Measurements from ENCODE around the gene SAXO2.
"Not testable (repeated sequence)": the region's sequence is repeated elsewhere in the genome, so short reads cannot be mapped to it uniquely, and the experiment has no call there.

SAXO2 gene

DNA sequence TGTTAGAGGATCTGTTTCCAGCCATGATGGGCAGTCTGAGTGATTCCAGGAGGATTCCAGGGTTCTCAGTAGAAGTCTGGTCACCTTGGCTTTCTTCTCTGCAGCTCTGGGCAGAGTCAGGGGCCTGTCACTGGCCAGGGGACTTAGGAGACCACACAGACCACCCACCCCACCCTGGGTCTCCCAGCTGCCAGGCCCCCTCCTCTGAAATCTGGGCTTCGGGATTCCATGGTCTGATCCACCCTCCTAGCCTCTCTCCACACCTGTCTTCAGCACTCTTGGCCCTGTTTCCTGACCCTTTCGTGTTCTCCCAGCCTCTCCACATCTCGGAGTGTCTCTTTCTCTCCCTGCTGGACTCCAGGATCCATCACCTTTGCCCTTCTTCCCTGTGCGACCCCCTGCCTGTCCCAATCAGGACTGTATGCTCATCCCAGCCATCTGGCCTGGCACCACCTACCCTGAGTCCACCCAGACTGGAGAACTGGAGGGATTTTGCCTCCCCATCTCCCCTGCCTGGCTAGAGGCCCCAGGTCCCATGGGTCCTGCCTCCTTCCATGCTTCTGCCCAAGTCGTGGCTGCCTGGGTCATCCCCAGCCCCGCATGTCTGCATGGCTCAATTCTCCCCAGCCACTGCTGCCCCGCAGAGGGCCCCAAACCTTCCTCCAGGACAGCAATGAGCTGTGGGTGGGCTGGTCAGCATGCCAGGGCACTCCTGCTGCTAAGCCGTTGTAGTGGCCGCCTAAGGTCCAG lies 52.3 kb downstream of the SAXO2 start:
- FAIRE-seq: no peak

DNA sequence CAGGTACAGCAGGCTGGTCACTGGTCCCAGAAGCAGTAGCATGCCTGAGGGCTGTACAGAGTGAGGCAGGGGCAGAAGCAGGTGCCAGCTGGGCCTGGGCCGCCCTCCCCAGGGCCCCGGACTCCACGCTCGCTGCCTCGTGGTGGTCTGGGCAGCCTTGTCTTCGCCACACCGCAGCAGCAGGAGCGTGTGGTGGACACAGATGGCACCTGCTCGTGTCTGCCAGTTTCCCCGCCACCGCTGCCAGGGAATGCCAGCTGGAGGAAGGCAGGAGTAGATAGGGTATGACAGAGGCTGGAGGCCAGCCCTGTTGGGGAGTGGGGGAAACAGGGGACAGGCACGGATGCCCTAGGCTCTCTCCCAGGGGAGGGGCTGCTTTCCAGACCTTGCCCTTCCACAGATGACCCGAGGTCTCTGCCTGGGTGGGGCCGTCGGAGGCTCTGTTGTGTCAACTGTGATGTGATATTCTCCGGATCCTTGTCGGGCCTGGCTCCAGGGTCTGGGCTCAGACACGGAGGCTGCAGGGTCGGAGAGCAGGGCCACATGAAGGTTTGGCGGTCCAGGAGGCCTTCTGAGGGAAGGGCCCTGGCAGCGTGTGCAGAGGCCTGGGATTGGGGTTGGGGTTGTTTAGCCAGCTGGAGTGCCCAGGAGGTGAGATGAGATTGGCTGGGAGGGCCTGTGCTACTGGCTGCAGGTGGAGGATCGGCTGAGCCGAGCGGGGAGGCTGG lies 53.1 kb downstream of the SAXO2 start:
- no peak for FAIRE-seq

DNA sequence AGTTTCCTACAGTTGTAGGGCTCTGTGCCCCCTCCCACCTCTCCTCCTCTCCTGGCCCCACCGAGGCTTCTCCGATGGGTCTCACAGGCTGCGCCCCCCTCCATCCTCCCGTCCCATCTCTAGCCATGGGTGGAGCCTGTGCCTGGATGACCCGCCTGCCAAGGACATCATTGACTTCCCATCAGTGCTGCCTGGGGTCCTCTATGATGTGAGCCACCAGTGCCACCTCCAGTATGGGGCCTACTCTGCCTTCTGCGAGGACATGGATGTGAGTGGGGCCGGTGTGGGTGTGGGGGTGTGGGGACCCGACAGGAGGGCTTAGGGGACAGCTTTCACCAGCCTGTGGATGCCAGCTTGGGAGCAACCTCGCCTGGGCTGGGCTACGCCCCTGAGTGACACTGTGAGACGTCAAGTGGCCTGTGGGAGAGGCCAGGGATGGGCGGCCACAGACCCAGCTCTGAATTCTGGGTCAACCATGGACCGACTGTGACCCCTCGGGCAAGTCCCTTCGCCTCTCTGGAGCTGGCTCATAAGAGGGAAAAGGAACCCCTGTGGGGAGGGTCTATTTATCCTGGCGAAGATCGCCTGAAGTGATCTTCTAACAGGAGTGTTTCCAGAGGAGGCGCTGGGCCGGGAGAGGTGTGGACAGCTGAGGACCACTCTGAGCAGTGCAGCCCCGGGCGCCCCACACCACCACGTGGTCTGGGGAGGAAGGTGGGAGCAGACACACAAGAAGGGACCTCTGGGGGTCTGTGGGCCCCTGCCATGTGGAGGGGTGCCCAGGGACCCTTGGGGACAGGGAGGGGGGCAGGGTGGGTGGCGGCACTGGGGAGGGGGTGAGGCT lies 53.9 kb downstream of the SAXO2 start:
- FAIRE-seq: not testable (repeated sequence)

DNA sequence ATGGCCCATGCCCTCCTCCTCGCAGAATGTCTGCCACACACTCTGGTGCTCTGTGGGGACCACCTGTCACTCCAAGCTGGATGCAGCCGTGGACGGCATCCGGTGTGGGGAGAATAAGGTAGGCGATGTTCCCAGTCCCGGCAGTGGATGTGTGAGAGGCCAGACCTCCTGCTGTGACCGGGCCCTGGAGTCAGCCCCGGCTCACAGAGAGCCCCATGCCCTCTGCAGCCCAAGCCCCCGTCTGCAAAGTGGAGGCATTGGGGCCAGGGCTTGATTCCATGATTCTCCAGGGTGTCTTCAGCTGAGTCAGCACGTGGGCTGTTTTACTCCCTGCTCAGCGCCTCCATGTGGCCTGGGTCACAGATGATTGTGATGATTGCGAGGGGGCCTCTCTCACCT lies 54.5 kb downstream of the SAXO2 start:
- FAIRE-seq: no peak

DNA sequence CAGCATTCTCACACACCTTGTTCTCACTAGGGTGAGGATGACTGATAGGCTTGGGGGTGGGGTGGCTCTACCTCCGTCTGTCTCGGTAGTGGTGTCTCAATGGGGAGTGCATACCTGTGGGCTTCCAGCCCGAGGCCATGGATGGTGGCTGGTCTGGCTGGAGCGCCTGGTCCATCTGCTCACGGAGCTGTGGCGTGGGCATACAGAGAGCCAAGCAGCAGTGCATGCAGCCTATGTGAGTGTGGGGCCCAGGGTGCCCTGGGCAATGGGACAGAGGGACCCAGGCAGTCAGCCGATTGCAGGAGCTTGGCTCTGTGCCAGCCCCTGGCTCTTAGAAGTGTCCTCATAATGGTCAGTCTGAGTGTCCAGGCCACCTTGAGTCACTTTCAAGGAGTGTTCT lies 54.9 kb downstream of the SAXO2 start:
- FAIRE-seq: not testable (repeated sequence)

DNA sequence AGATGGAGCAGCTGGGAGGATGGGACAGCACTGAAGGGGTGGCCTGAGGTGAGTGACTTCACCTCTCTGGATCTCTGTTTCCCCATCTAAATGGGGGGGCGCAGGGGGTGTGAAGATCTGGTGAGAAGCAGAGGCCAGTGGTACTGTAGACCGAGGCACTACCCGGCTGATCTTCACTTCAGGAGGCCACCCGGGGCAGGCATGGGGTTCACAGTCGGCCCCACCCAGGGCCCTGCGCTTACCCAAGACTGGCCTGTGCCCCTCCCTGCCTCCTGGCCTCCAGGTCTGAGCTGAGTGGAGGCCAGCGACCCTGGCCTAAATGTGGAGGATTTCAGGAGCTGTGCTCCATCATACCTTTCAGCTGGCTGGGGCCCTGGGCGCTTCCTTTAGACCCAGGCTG lies 55.7 kb downstream of the SAXO2 start:
- FAIRE-seq: not testable (repeated sequence)

DNA sequence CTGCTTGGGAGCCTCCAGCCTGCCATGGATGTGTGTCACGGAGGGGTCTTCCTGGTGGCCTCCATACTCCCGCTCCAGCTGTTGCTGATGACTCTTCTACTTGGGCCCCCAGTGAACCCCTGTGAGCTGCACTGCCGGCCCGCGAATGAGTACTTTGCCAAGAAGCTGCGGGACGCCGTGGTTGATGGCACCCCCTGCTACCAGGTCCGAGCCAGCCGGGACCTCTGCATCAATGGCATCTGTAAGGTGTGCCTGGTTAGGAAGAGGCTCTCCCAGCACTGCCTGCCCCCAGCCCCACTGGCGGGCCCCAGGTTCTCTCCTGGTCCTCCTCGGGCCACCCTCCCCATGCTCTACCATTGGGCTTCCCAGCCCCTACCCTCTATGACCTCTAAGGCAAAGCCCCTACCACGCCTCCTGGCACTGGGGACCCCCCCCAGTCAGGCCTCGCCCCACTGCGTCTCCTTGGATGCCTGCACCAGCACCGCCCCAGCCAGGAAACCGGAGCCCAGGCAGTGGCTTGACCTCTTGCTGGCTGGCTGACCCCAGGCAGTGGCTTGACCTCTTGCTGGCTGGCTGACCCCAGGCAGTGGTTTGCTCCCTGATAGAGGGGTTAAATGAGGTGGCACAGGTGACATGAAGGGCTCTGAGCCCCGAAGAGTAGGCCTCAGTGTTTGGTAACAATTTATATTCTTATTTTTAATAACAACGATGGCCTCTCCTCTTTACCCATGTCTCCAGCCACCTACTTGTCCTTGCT lies 57.1 kb downstream of the SAXO2 start:
- FAIRE-seq: not testable (repeated sequence)

DNA sequence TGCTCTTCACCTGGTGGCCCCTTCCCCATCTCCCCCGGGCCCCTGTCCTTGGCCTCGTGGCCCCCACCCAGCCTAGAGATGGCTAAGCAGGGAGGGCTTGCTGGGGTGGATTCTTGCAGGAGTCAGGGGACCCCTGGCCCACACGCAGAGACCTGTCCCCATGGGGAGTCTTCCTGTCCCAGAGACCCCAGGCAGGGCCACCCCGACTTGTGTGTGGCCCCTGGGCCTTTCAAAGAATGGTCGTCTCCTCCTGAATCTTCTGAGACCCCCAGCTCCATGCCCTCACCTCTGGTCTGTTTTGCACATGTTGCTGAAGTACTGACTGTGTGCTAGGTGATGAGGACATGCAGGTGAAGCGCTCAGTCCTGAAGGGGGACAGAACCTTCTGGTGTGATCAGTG lies 58.2 kb downstream of the SAXO2 start:
- FAIRE-seq: not testable (repeated sequence)

DNA sequence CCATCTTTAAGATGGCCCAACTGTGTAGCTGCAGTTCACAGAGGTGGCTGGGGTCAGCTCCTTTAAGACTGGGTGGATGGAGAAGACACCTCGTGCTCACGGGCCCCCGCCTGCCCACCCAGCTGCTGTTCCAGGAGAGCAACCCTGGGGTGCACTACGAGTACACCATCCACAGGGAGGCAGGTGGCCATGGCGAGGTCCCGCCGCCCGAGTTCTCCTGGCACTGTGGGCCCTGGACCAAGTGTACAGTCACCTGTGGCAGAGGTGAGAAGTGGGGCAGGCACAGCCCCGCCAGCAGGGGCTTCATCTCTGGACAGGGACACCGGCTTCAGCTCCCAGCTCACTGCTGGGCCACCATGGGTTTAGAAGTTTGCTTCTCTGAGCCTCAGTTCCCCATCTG lies 59.9 kb downstream of the SAXO2 start:
- not testable (repeated sequence) for FAIRE-seq

DNA sequence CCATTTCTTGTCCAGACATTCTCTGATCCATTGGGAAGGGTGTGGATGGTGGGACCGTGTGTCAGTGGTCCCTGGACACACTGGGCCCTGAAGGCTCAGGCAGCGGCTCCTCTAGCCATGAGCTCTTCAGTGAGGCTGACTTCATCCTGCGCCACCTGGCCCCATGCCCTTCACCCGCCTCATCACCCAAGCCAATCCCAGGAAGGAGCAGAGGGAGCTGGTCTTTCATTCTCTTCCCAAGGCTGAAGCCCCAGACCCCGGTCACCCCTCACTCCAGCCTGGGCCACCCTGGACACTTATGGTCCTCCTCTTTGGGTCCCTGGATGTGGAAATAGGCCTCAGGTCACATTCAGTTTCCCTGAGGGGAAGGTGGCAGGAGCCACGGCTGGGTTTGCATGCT lies 62.2 kb downstream of the SAXO2 start:
- not testable (repeated sequence) for FAIRE-seq

DNA sequence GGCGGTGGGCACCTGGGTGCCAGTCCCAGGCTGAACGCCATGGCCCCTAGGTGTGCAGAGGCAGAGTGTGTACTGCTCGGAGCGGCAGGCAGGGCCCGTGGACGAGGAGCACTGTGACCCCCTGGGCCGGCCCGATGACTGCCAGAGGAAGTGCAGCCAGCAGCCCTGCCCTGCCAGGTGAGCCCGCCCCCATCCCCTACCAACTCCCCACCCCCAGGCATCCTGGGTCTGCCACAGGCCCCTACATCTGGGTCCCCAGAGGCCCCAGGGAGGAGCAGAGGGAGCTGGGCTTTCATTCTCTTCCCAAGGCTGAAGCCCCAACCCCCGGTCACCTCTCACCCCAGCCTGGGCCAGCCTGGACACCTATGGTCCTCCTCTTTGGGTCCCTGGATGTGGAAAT lies 63.0 kb downstream of the SAXO2 start:
- FAIRE-seq: not testable (repeated sequence)

DNA sequence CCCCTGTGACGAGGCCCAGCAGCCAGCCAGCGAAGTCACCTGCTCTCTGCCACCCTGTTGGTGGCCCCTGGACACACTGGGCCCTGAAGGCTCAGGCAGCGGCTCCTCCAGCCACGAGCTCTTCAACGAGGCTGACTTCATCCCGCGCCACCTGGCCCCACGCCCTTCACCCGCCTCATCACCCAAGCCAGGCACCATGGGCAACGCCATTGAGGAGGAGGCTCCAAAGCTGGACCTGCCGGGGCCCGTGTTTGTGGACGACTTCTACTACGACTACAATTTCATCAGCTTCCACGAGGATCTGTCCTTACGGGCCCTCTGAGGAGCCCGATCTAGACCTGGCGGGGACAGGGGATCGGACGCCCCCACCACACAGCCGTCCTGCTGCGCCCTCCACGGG lies 64.3 kb downstream of the SAXO2 start:
- FAIRE-seq: not testable (repeated sequence)

DNA sequence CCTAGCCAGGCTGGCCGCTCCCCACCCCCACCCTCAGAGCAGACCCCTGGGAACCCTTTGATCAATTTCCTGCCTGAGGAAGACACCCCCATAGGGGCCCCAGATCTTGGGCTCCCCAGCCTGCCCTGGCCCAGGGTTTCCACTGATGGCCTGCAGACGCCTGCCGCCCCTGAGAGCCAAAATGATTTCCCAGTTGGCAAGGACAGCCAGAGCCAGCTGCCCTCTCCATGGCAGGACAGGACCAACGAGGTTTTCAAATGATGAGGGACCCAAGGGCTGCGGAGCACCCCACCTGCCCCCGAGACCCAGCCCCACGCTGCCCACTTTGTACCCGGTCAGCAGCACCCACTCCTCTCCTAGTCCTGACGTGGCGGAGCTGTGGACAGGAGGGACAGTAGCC lies 64.8 kb downstream of the SAXO2 start:
- not testable (repeated sequence) for FAIRE-seq

DNA sequence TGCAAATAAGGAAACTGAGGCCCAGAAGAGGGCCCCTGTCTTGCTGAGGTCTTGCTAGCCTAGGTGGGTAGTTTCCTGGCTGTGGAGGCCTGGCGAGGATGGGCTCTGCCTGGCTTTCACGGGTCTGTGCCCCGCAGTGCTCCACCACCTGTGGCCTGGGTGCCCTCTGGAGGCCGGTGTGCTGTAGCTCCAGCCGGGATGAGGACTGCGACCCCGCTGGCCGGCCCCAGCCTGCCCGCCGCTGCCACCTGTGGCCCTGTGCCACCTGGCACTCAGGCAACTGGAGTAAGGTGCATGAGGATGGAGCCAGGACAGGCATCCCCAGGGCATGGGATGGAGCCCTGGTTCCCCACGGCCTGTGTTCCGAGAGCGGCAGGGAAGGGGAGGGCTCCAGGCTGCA lies 66.4 kb downstream of the SAXO2 start:
- FAIRE-seq: not testable (repeated sequence)

DNA sequence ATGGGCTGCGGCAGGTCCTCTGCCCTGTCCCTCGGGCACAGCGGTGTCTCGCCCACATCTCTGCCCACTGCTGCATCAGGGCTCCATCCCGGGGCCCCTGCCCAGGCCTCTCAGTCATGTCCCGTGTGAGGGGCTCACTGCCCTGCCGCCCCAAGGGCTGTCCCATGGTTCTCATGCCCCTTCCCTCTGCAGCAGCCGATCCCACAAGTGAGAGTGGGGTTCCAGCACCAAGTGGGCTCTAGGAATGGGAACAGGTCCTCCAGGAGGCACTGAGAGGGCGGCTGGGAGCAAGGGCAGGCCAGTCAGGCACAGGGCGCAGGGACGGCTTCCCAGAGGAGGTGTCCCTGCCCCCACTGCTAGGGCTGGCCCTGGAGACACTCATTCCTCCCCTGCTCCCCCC lies 68.3 kb downstream of the SAXO2 start:
- not testable (repeated sequence) for FAIRE-seq

DNA sequence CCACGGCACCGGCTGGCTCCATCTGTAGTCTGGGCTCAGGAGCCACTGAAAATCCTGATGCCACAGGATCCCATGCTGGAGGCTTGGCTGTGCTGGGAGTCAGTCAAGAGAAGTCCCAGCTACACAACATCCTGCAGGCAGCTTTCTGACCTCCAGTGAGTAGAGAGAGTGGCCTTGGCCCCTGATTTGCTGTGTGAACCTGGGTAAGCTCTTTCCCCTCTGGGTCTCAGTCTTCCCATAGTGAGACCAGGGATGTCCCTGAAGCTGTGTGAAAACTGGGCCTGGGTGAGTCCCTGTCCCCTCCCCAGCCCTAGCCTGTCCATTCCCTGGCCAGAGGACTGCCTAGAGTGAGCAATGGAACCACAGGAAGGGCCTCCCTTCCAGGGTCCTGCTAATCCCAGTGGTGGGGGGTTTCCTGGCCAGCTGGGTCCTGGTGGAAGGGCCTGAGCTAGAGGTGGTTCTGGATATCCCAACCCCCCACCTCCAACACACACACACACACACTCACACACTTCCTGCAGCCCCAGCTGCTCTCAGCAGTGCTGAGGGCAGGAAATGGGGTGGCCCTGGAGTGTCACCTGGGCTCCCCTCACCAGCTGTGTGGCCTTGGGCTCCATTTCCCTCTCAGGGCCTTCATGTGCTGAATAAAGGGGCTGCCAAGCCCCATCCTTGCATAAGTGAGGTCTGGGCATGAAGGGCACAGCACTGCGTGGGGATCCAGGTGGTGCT lies 69.1 kb downstream of the SAXO2 start:
- not testable (repeated sequence) for FAIRE-seq

DNA sequence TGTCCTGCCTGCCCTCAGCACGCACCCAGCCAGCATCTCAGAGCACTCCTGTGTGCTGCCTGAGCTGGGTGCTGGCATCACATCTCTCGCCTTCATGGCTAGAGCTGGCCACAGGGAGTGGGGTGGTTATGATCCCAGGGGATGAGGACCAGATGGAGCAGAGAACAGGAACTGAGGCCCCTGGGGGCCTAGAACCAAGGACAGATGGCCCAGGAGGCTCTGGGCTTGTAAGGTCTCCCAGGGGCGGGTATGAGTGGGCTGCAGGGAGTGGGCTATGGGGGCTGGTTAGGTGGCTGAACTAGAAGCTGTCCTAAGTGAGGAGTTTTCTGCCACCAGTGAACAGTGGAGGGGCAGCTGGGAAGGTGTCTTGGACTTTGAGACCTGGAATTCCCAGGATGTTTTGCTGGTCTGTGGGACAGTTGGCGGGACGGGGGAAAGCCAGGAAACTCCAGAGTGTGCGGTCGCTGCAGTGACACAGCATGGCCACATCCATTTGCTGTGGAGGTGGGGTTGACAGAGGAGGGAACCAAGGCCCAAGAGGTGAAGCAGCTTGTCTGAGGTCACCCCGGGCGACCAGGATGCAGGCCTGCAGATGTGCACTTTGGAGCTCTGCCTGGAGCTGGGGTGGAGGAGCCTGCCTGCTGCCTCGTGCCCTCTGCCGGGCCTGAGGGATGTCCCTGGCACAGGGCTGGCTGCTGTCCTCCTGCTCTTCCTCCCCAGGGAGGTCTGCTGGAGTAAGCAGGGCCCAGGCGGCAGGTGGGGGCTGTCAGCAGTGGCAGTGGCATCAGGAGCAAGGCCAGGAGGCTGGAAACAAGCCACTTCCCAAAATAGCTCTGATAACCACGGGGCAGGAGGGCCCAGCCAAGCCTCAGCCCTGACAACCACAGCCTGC lies 70.3 kb downstream of the SAXO2 start:
- FAIRE-seq: not testable (repeated sequence)

DNA sequence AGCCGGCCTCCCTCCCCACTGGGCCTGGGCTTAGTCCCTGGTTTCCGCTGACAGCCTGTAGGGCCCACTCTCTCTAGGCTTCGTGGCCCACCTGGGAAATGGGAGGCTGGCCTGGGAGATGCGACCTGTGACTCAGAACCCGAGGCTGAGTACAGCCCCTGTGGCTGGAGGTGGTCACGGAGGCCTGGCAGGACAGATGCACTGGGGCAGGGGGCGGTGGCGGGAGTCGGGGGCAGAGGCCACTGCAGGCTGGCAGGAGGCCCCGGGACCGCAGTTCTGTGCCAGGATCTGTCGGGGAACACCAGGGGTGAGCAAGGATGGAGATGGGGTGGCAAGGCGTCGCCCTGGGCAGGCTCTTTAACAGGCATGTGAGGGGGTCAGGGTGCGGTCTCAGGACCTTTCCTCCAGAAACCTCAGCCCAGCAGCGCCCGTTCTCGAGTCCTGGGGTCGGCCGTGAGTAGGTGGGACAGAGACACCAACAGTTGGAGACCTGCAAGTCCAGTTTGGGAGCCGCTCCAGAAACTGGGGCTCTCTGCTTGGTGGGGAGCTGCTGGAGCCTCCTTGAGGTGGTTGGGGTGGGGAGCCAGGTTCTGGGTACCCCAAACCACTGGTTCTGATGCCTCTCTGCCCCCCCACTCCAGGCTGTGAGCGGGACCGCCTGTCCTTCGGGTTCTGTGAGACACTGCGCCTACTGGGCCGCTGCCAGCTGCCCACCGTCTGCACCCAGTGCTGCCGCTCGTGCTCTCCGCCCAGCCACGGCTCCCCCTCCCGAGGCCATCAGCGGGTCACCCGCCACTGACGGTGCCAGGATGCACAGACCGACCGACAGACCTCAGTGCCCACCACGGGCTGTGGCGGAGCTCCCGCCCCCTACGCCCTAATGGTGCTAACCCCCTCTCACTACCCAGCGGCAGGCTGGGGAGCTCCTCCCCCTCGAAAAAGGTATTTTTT lies 71.3 kb downstream of the SAXO2 start:
- FAIRE-seq: not testable (repeated sequence)
